NCI-H2107 treated with DMSO at 0.1 percent for 48 hours (cell line): Measurements from ENCODE around the gene TRAPPC4.
"Not testable (repeated sequence)": the region's sequence is repeated elsewhere in the genome, so short reads cannot be mapped to it uniquely, and the experiment has no call there.

Experiments
- DNase-seq: peaks from one replicate; lab custom pipeline; 2025; ENCODE audit not compliant: unreplicated experiment; lab: John Stamatoyannopoulos, UW

The TRAPPC4 gene

DNA sequence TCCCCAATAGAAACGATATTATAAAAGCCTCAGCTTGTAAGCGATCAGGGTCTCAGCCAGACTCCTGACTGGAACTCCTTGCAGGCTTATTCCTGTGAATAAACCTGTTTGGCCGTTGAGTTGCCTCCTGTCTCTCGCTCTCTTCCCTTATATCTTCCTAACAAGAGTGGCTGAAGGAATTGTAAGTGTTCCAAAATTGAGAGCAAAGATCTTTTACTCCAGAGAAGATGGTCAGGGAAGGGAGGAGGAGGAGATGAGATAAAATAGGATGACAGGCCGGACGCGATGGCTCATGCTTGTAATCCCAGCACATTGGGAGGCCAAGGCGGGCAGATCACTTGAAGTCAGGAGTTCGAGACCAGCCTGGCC is 13.3 kb downstream of the TRAPPC4 start:
- no peak for DNase-seq

DNA sequence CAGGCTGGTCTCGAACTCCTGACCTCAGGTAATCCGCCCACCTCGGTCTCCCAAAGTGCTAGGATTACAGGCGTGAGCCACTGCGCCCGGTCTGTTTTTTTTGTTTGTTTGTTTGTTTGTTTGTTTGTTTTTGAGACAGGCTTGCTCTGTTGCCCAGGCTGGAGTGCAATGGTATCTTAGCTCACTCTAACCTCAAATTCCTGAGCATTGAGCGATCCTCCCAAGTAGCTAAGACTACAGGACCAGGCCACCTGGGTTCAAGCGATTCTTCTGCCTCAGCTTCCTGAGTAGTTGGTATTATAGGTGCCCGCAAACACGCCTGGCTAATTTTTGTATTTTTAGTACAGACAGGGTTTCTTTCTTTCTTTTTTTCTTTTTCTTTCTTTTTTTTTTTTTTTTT is 14.9 kb downstream of the TRAPPC4 start:
- not testable (repeated sequence) for DNase-seq

DNA sequence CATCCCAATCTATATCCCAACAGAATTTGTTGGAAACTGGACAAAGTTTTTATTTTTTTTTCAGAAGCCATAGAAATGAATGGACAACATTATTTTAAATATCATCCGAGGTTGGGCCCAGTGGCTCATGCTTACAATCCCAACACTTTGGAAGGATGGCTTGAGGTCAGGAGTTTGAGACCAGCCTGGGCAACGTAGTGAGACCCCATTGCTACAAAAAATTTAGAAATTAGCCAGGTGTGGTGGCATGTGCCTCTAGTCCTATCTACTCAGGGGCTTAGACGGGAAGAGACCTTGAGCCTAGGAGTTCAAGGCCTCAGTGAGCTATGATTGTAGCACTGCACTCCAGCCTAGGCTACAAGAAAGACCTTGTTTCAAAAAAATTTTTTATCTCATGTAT is 16.2 kb downstream of the TRAPPC4 start:
- no peak for DNase-seq

DNA sequence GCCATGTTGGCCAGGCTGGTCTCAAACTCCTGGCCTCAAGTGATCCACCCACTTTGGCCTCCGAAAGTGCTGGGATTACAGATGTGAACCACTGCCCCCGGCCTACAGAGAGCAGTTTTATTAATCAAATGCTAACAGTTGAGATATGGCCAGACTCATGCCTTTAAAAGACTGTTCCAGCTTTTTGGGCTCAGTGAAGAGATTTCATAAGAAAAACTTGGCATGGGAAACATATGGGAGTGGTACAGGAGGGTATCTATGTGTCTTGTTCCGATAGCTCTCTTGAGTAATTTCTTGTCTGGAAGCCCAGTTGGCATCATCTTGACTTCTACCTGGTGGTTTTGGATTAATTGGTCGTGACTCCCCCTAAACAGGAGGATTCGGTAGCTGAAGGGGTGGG is 20.3 kb downstream of the TRAPPC4 start:
- DNase-seq = no peak

DNA sequence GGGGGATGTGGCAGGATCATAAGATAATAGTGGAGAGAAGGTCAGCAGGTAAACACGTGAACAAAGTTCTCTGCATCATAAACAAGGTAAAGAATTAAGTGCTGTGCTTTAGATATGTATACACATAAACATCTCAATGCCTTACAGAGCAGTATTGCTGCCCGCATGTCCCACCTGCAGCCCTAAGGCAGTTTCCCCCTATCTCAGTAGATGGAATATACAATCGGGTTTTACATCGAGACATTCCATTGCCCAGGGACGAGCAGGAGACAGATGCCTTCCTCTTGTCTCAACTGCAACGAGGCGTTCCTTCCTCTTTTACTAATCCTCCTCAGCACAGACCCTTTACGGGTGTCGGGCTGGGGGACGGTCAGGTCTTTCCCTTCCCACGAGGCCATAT is 20.9 kb downstream of the TRAPPC4 start:
- not testable (repeated sequence) for DNase-seq

DNA sequence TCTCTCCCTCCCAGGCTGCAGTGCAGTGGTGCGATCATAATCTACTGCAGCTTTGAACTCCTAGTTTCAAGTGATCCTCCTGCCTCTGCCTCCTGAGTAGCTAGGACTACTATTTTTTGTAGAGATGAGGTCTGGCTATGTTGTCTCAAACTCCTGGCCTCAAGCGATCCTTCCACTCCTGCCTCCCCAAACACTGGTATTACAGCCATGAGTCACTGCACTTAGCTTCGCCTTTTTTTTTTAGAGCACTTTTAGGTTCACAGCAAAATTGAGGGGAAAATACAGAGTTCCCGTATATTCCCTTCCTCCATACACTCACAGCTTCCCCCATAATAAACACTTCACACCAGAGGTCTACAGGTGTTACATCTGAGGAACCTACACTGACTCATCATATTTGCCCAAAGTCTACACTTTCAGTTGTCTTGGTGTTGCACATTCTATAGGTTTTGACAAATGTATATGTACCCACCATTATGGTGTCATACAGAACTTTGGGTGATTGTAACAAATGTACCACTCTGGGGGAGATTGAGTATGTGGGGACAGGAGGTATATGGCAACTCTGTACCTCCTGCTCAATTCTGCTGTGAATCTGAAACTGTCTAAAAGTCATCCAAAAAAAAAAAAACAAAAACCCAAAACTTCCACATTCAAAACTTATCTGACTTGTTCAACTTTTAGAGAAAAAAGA is 23.4 kb downstream of the TRAPPC4 start:
- no peak for DNase-seq

DNA sequence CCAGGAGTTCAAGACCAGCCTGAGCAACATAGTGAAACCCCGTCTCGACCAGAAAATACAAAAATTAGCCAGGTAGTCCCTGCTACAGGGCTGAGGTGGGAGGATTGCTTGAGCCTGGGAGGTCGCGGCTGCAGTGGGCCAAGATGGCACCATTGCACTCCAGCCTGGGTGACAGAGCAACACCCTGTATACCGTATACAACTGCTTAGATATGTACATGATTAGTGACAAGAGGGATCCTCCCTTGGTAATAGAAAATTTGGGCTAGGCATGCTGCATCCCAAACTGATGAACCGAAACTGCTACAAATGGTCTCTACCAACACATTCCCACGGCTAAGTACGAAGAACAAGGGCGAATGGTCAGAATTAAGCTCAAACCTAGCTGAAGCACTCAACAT is 24.4 kb downstream of the TRAPPC4 start:
- DNase-seq = no peak

DNA sequence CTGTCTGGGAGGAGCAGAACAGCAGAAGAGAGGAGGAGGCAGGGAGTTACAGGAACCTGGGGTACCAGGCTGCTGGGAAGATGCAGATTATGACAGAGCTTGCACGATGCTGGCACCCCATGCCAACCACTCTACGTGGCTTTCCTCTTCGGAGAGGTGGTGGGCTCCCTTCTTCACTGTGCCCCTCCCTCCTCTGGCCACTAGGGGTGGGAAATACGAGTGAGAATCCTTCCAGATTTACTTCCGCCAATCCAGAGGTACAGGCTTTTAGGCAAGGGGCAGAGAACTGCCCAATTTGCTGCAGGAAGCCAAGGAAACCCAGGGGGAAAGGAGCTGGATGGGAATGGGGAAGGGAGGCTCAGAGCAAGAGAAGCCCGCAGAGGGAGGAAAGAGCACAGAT is 26.1 kb downstream of the TRAPPC4 start:
- DNase-seq = no peak

DNA sequence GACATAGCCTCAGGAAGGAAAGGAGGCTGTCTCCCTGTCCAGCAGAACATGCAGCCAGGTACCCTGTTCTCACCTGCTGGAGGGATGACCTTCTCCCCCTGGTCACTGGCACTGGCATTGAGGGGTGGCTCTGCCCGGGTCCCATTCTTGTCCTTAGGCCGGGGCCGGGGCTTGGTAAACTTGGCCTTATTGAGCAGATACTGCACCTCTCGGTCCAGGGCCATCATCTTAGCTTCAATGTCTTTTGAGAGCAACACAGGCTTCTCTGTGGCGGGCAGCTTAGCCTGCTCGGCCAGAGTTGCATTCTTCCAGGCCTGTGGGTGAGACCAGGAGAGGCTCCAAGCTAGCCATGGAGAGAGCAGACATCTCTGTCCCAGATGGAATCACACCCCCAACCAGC is 27.9 kb downstream of the TRAPPC4 start:
- no peak for DNase-seq

DNA sequence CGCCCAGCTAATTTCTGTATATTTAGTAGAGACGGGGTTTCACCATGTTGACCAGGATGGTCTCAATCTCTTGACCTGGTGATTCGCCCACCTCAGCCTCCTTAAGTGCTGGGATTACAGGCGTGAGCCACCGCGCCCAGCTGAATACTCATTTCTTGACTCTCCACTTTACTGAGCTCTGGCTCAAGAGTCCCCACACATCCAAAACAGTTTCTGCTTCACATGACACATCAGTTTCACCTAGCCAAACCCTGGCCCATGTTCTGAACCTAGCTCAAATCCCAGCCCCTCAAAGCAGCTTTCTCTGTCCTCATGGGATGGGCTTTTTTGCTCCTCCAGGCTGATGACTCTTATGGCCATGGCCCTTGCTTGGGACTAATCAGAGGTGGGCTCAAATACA is 28.6 kb downstream of the TRAPPC4 start:
- no peak for DNase-seq

DNA sequence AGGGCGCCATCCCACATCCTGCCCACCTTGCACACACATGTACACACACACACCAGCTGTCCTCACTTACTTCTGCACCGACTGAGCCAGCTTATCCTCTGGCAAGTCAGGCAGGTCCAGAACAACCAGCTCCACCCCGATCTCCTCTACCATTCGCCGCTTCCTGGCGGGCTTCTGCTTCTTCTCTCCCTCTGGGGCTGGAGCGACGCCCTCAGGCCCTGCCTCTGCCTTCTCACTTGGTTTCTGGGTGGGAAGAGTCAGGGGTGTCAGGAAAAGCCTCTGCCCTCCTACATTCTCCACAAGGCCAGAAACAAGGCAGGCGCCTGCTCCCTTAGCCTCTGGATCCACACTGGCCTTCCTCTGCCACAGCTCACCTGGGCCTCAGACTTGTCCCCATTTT is 30.1 kb downstream of the TRAPPC4 start:
- DNase-seq = no peak

DNA sequence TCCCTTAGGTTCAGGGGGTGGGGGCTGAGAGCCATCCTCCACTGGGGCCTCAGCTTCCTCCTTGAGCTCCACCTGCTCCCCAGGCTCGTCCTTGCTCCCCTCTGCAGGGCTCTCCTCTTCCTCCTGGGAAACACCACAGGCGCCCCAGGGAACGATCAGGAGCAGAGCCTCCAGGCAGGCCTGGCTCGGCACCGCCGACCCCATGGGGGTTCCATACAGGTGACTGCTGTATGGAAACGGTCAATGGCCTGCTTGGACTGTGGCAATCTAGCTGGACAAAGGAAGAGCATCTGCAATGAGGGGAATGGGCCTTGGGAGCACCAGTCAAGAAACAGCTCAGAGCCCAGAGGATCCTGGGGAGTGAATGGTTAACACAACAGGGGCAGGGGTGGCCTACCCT is 30.5 kb downstream of the TRAPPC4 start:
- DNase-seq = no peak

DNA sequence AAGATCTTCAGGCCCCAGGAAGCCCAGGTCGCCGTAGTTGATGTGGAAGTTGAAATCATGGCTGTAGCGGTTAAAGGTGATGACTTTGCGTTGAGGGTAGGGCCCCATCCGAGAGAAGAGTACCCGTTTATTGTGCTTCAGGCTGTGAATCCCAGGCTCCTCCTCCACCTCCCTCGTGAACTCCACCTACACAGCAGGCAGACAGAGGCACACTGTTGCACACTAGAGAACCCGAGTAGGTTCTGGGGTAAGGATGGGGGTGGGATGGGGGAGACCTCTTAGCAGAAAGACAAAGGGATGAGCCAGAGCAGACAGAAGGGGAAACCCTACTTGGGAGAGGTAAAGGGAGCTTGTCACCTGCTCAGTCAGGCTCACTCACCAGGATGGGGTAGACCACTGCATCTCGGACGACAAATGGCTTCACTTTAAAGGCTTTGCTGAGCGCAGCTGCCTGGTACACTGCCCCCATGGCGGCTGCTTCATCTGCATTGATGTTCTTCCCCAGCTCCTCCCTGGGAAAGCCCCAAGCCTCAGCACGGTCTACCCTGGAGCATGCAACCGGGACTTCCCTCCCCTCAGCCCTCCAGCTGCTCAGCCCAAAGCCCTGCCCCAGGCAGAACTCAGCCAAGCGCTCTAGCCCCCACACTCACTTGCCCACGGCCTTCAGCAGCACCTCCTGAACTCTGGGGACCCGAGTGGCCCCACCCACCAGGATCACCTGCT is 33.0 kb downstream of the TRAPPC4 start:
- DNase-seq = no peak

DNA sequence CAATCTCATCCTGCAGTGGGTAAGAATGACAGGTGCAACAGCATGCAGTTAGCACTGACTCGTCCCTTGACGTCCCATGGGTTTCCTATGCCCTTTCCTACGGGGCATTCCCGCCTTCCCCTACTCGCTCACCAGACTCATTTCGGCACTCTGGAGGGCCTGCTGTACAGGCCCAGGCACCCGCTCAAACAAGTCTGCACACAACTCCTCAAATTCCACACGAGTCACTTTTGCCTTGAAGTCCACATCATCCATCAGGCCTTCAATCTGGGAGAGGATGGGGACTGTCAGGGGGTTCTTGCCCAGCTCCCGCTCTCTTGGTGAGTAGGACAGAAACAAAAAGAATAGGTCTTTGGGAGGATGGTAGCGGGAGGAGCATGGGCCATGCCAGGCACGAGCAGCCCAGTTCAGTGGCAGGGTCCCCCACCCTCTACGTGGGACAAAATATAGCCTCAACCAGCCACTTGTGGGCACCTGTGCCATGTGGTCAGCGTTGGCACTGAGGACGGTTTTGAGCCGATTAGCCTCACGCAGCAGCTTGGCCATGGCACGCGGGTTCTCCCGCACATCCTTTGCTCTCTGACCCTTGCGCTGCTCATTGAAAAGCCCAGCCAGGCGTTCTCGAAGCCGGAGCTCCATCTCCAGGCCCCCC is 33.7 kb downstream of the TRAPPC4 start:
- no peak for DNase-seq

DNA sequence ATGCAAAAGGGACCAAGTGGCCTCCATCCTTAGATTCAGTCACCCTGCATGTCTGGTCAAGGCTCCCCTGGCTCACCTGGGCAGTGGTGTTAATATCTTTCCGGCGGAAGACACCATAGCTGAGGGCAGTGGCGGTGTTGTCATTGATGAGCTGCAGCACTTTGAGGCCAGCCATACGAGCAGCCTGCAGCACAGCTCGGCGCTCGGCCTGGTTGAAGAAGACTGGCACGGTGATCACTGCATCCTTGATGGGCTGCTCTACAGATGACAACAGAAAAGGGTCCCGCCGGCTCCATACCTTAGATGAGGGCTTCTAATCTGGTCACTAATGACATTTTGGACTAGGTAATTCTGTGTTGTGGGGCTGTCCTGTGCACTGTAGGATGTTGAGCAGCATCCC is 35.9 kb downstream of the TRAPPC4 start:
- DNase-seq = no peak

DNA sequence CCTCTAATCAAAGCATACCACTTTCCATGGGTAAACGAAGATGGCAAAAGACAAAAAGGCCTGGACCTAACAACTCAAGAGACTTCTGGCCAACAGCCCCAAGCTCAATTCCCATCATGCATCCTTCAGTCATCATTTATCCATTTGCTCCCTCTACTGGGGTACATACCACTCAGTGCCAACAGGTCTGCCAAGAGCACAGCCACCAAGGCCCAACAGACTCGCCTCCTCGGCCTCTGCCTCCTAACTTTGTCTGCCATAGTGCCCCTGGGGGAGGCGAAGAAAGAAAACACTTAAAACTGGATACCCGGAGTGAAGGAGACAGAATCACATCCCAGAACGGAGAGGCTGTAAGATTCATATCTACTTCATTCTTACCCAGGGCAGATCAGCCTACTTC is 37.3 kb downstream of the TRAPPC4 start:
- DNase-seq = no peak

DNA sequence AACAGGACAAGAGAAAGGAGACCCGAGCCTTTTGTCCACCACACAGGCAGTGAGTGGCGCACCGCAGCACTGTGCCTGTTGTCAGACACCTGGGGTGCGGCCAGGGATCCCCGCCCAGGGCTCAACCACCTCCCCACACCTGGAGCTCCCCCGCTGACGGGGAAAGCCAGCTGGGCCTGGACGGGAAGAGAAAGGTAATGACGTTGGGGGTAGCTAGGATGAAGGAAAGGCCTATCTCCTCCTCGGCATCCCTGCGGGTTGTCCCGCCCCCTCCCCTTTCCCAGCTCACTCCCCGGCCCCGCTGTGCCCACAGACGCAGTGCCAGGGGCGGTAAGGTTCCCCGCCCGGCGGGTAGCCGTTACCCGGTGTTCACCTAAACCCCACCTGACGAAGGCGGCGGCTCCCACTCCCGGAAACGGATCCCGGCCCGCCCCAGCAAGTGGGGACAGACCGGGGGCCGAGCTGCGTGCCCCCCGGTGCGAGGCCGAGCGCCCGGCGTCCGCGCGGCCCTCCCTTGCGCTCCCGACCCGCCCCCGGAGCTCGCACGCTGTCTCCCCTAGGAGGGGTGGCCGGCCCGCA is 37.9 kb downstream of the TRAPPC4 start:
- peak; percentile 10 for DNase-seq

DNA sequence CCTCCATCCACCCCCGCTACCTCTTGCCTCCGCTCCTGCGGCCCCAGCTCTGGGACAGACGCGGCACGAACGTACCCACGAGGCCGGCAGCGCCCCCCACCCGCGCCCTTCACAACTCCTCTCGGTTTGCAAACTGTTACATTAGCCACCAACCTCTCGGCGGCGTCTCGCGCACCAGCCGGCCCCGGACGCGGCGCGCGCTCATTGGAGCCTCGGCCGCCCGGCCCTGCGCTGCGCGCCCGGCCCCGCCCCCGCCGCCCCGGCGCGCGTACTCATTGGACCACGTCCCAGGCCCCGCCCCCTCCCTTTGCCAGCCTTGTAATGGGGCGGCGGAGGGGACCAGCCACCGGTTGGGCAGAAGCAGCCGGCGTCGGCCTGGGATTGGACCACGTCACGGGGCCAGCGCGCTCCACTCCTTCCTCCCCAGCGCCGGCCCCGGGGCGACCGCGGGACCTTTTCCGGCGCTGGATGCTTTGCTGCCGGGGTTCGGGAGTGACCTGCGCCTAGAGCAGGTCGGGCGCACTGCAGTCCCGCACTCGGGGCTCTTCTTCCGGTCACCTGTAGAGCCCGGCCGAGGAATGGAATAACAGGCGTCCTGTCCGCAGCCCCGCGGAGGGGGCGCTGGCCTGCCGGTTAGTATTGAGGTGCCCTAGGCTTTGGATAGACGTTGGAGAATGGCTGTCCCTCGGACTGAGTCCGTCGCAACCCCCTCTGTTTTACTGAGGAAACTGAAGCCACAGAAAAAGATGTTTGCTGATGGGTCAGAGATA is 38.6 kb downstream of the TRAPPC4 start, which contains the start of gene HYOU1:
HYOU1 (minus strand) TSS at position 206 of the 770 bp plus-strand sequence. CDS start 1,045 bp downstream, outside the sequence.
- DNase-seq = peak; percentile 83

DNA sequence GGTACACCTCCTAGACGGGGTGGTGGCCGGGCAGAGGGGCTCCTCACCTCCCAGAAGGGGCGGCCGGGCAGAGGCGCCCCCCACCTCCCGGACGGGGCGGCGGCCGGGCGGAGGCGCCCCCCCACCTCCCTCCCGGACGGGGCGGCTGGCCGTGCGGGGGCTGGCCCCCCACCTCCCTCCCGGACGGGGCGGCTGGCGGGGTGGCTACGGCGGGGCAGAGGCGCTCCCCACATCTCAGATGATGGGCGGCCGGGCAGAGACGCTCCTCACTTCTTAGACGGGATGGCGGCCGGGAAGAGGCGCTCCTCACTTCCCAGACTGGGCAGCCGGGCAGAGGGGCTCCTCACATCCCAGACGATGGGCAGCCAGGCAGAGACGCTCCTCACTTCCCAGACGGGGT is 40.6 kb downstream of the TRAPPC4 start:
- not testable (repeated sequence) for DNase-seq

DNA sequence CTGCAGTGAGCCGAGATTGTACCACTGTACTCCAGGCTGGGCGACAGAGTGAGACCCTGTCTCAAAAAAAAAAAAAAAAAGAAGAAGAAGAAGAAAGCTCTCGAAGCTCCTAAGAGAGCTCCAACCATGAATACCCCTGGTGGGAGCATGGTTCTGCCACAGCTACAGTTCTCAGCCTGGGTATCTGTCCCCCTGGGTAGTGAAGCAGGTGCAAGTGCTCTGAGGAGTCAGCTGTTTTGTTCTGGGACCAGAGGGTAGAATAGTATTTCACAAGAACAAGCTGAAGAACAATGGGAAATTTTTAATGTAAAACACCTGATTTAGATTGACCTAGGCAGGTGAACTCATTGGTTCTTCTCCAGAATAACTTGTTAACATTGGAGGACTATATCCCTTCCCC is 42.7 kb downstream of the TRAPPC4 start:
- no peak for DNase-seq

DNA sequence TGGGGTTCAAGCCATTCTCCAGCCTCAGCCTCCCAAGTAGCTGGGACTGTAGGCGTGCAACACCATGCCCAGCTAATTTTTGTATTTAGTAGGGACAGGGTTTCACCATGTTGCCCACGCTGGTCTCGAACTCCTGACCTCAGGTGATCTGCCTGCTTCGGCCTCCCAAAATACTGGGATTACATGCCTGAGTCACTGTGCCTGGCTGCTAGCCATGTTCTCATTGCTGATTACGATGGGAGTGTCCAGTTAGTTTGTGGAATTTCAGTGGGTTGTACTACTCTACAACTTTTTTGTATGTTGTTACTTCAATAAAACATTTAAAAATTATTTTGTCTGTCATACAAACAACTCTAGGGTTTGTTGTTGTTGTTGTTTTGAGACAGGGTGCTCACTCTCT is 44.2 kb downstream of the TRAPPC4 start:
- DNase-seq = no peak
